GM18907 (cell line): Measurements from ENCODE around the gene POLR3B.
"Not testable (repeated sequence)": the region's sequence is repeated elsewhere in the genome, so short reads cannot be mapped to it uniquely, and the experiment has no call there.

Experiments
- ATAC-seq: cut with Tn5 transposase; IDR thresholded peaks from one replicate; pipeline ENCODE4 v1.9.1; 2021; ENCODE audit warnings: mild to moderate bottlenecking, moderate library complexity; ENCODE audit not compliant: unreplicated experiment

Gene POLR3B

DNA sequence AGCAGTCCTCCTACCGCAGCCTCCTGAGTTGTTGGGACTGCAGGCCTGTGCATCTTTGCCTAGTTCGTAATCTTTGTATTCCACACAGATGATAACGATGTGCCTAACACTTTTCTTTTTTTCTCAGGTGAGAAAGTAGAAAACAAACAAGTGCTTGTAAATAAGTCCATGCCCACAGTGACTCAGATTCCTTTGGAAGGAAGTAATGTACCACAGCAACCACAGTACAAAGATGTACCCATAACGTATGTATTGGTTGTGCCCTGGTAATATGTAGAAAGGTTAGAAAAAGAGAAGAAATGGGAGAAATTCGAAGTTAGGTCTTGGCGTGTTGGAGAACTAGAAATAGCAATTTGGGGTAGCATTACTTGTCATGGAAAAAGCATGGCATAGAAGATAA lies 101.6 kb downstream of the POLR3B start:
- ATAC-seq: no peak

DNA sequence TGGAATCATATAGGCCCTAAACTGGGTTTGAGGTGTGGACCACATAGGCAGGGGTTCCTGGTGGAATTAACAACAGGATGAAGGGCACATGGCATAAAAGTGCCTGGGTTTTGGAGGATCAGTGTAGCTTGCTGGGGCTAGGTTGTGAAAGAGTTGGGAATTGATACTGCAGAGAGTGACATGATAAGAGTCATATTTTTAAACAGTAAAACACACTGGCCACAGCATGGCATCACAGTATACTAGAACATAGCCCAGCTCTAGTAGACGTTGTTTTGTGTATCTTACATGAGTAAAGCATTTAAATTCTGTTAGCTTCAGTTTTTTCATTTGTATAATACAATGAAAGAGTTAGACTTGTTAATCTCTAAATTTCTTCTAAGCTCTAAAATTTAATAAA lies 102.0 kb downstream of the POLR3B start:
- ATAC-seq: no peak

DNA sequence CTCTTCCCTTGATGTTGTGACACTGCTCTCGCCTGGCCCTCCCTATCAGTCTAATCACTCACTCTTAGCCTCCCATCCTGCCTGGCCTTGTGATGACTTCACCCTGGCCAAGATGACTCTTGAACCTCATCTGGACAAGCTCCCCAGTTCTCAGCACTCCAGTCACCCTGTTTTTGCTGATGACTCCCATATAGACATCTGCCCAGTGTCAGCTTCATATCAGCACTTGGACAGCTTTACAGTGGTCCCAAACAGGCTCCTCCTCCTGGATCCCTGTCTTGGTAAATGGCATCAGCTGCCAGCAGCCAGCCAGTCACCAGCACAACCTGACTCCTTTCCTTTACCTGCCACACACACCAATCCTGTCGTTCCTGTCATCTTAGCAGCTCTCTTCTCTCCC lies 104.2 kb downstream of the POLR3B start:
- ATAC-seq: no peak

DNA sequence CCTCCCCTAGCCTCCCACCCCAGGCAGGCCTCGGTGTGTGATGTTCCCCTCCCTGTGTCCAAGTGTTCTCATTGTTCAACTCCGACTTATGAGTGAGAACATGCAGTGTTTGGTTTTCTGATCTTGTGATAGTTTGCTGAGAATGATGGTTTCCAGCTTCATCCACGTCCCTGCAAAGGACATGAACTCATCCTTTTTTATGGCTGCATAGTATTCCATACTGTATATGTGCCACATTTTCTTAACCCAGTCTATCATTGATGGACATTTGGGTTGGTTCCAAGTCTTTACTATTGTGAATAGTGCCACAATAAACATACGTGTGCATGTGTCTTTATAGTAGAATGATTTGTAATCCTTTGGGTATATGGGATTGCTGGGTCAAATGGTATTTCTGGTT lies 108.1 kb downstream of the POLR3B start:
- not testable (repeated sequence) for ATAC-seq

DNA sequence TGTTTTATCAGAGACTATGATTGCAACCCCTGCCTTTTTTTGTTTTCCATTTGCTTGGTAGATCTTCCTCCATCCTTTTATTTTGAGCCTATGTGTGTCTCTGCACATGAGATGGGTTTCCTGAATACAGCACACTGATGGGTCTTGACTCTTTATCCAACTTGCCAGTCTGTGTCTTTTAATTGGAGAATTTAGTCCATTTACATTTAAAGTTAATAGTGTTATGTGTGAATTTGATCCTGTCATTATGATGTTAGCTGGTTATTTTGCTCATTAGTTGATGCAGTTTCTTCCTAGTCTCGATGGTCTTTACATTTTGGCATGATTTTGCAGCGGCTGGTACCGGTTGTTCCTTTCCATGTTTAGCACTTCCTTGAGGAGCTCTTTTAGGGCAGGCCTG lies 118.1 kb downstream of the POLR3B start:
- not testable (repeated sequence) for ATAC-seq

DNA sequence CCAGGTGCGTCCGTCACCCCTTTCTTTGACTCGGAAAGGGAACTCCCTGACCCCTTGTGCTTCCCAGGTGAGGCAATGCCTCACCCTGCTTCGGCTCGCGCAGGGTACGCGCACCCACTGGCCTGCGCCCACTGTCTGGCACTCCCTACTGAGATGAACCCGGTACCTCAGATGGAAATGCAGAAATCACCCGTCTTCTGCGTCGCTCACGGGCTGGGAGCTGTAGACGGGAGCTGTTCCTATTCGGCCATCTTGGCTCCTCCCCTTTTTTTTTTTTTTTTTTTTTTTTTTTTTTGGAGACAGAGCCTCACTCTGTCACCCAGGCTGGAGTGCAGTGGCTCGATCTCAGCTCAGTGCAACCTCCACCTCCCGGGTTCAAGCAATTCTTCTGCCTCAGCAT lies 120.1 kb downstream of the POLR3B start:
- ATAC-seq: not testable (repeated sequence)

DNA sequence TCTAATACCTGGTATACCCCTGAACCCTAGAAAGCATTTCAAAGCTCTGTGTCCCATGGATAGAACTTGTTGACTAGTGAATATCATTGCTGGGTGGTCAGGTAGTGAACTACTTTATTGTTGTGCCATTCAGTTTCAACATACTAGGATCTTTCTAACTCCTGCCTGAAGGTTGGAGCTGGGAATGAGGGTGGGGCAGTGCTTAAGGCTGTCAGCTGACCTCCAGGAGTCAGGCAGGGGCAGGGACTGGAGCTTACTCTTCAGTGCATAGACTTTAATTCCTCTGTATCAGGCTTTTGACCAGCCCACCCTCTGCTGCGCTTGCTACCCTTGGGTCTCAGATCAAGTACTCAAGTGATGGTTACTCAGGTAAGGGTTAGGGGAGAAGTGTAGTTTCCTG lies 122.7 kb downstream of the POLR3B start:
- ATAC-seq: no peak

DNA sequence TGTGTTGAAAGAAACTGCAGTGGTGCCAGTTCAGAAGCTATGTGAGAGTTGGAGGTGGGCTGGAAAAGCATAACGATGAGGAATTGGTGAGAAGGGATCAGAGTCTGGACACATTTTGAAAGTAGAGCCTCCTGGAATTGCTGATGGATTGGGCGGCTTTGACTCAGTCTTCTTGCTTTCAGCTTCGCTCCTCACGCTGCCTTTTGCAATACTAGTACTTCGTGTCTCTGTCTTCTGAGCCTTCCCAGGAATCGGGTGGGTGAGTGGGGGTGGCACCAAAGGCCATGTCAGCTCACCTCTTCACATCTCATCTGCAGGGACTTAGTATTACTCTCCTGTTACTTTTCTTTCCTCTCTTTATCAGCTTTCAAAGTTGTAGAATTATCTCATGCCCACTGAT lies 123.7 kb downstream of the POLR3B start:
- ATAC-seq: no peak

DNA sequence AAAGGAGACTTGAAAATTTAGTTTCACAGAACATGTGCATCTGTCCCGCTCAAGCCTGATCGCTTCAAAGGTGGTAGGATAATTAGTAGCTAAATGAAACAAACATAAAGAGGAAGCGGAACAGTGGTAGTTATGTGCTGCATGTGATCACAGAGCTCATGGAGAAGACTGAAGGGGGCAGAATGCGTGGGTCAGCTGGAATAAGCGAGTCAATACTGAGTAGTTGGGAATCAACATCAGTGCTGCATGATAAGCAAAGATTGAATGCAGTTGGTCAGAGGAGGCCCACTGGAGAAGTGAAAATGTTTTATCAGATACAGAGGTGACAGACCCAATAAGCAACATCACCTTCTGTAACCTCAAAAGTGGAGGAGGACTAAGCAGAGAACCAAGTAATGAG lies 130.1 kb downstream of the POLR3B start:
- no peak for ATAC-seq

DNA sequence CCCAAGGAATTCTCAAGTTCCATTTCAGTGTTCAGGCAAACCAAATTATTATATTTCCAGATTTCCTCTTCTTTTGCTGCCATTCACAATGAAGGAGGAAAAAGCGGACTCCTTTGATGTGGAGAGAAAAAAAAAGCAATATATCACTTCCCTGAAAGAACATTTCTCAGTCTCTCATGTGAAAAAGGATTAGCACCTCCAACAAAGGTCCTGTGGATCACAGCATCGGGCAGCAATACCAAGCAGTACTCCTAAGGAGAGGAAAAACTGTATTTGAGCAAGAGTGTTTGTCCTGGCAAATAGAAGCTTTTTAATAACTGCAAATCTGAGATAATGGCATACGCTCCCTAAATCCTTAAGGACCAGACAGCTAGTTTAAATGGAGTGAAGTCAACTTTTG lies 131.3 kb downstream of the POLR3B start:
- no peak for ATAC-seq

DNA sequence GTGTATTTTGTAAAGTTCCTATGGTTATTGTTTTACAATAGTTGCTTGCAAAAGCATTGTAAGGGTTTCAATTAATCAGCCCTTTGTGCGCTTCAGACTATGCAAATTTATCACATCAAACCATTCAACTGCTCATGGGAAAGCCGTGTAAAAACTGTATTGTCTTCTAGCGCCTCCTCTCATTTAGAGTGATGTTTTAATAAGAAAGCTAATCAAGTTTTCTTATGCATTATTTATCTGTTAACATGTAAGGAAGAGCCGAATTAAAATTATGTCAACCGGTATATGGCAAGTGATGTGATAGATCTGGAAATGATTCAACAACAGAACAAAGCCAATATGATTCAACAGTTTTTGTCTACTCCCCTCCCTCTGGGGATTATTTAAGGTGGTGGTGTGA lies 132.7 kb downstream of the POLR3B start:
- no peak for ATAC-seq

DNA sequence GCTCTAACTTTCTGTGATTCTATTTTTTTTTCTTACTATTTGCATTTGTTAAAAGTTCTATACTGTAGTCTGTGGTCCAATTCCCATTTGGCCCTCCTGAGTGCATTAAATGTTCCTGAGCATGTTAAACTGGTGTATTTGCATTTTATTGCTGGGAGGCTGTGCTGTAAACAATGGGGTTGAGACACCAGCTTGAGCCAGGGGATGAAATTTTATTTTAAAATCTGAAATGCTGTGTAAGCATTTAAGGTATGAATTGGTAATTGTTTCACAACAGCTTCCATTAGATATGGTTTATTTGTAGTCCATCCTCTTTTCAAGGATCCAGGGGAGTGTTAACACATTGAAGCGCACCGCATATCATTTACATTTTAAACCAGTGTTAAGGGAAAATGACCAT lies 135.3 kb downstream of the POLR3B start:
- no peak for ATAC-seq

DNA sequence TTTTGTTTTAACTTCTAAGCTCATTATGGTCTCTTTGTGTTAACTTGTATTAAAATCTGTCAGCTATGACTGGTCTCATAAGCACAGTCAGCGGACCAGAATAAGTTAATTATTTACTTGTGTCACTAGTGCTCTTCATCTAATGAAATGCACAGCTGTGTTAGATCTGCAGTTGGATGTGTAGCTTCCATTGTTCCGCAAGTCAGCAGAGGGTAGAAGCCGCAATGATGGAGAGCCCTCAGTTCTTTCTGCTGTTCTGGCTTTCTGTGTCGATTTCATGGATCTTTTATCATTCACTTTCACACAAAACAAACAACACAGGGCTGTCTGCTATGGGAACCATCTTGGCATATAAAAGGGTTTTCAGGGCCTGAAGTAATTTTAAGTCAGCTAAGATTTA lies 136.0 kb downstream of the POLR3B start:
- ATAC-seq: no peak

DNA sequence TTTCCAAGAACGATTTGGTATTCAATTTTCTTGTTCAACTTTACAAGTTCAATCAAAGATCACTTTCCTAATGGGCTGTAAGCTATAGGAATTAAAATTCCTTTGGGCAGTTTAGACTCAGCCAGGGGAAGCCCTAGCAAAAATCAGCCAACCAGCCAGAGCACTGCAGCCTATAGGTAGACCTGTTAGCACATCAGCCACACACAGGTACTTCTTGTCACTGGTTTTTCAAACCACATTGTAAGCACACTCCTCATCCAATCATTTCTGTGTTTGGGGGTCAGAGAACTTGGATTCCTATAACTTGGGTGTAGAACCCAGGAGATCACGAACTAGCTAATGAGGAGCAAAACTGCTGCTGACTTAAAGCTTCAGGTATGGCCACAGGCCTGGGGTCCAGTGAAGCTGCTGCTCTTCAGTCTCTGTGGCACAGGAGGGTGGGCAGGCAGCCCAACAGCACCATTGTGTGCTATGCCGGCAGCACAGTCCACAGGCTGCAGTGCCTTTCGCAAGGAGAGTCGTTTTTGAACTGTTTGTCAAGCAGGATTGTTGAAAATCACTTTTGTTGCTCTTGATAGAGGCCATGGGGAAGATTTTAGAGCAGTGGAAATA lies 137.9 kb downstream of the POLR3B start:
- no peak for ATAC-seq

DNA sequence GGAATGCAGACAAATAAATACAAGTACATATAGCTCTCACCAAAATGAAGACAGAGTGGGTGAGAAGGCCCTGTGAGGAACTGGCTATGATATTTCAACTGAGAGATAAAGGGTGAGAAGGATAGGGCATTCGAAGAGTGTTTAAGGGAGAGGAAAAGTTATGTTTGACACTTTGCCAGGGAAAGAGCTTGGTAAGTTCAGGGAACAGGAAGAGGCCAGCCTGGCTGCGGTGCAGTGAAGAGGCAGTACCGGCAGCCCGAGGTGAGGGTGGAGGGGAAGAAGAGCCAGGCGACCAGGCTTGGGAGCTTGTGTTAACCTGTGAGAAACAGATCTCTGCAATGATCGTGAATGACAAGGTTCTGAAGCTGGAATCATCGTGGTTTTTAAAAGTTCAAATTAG lies 140.5 kb downstream of the POLR3B start:
- ATAC-seq: no peak

DNA sequence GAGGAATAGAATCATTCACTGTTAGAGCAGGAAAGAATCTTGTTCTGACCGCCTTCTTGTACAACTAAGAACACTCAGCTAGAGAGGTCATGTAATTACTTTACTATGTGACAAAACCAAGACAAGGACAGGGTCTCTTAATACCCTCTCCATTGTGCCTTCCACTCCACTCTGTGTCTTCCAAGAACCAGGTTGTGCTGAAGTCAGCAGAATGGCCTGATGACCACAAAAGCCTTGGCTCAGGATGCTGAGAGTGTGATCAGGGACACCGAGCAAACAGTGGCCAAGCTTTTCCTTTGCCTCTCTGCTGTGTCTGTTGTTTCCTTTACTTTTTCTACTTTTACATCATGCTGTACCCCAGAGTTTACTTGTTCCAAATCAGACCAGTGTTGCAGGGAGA lies 142.1 kb downstream of the POLR3B start:
- no peak for ATAC-seq

DNA sequence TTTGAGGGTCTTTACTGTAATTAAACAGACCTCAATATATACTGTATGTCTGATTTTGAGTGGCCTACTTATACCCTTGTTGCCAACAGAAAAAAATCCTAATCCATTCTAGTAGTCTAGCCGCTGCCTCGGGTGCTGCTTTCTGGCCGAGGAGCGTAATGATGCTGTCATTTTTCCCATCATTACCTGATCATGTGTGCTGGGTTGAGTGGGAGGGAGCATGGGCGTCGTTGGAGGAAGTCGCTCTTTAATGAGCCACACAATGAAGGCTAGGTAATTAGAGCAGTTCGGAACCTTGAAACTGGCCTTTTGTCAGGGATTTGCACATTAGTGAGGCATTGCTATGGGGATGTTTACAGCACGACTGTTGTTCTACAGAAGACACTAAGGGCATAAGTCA lies 149.1 kb downstream of the POLR3B start:
- no peak for ATAC-seq

DNA sequence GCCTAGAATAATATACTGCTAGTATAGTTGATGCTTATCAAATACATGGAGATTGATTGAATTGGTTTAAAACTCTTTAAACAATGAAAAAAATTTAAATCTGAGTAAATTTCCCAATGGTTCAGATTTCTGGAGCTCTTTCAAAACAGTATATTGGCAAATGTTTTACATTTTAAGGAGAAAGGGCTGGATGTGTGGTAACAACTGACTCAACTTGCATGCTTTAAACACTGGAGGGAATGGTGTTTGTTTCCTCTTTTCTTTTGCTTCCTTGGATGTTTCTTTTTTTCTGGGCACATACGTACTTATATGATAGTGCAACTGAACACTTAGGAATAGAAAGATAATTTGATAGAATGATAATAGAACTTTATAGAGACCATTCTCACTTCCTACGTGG lies 151.4 kb downstream of the POLR3B start:
- no peak for ATAC-seq

DNA sequence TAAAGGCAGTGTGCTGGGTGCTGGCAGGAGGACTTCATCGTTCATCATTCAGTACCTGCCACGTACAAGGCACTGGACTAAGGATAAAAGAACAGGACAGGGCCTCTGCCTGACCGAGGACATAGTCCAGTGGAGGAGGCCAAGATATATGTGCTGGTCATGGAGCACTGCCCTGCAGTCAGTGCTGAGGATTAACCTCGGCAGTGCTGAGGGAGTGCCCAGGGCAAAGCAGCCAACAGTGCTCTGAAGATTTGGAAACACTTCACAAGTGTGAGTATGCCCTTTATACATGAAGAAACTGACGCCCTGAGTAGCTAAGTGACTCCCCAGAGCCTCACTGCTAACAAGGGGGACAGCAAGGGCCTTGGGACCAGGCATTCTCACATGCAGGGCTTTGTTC lies 153.8 kb downstream of the POLR3B start:
- no peak for ATAC-seq

DNA sequence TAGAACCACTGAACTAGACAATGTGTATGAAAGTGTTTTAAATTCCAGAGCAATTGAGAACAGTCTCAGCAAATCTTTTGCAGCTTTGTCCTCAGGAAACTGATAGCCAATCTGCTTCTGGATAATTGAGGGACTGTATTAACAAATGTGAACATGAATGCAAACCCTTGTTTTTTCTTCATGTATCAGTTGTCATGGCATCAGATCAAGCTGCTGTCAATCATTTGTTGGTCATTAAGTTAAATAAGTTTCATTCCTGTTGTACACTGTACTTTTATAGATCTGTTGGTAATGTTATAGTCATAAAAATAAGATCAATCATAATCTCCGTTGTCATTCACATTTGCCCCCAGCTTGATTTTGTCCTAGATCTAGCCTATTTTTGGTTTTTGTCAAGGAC lies 159.8 kb downstream of the POLR3B start:
- no peak for ATAC-seq

DNA sequence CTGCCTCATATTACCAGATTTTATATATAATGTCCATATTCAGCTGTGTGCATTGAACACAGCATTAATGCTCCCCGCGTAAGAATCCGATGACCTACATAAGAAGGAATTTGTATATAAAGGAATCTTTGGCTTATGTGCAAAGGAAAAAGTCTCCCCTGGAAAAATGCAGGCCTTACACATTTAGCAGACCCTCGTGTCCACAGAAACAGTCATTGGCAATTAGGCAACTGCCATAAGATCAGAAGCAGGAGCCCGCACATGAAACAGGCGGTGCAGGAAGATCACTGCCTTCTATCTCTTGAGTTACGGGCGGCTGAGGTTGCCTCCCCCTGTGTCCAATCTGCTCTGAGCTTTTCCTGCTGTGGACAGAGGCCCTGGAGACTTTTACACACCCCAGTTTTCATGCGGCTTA lies 162.1 kb downstream of the POLR3B start:
- ATAC-seq: no peak

DNA sequence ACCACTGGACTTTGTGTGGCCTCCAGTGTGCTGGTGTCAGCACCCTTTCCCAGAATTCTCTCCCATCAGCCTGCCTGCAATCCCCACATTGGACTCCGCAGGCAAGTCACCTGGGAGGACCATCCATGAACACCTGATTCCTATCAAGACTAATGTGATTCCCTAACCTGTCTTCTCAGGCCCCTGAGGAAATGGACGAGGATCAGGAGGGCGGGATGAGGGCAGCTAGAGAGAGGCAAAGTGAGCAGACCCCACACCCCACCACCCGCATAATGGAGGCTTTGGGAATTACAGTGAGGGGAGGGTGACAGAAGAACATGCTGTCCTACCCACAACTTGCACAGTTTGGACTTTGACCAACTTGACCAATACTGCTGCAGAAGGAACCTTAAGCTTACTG lies 164.4 kb downstream of the POLR3B start:
- ATAC-seq: no peak

DNA sequence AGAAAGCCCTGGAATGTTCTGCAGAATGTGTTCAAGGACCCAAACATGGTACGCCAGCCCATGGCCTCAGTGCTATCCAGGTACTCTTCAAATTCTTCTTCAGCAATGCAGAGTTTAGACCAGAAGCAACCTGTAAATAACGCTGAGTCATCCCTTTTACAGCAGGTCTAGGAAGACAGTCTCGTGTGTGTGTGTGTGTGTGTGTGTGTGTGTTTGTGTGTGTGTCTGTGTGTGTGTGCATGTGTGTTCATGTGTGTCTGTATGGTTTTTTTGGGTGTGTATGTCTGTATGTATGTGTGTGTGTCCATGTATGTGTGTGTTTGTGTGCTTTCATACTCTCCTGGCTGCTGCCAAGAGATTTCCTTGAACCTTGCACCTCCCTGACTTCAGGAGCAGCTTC lies 165.2 kb downstream of the POLR3B start:
- no peak for ATAC-seq

DNA sequence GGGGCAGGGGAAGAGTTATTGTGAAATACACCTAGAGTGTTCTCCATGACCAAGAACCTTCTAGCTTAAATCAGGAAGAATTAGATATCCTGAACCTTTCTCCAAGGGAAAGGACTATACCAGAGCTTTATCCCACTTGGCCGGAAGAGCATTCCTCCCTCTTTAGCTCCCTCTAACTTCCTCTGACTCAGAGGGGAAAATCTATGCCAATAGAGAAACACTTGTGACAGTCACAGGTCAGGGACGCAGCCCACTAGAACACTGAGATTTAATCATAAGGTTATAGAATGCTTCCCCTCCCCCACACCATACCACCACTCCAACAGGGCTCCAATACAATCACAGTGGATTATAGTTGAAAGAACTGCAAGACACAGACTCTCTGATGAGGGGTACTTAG lies 169.8 kb downstream of the POLR3B start:
- ATAC-seq: no peak
